KMS-11 (cell line): ENCODE results near the gene STXBP6.

Source experiments
- H2AFZ ChIP-seq: fragments of 200-600 bp; sonication (generic); 2 replicates; pipeline ENCODE4 v1.6.1; 2016; ENCODE audit warnings: antibody characterized with exemption, mixed run types, low read depth
- H3K27ac ChIP-seq: fragments of 200-600 bp; sonication (generic); 2 replicates; pipeline ENCODE4 v1.6.1; 2016; ENCODE audit warnings: mild to moderate bottlenecking, mixed run types
- H3K27me3 ChIP-seq: fragments of 200-600 bp; sonication (generic); 2 replicates; pipeline ENCODE4 v1.6.1; 2017; ENCODE audit warnings: mild to moderate bottlenecking, low read depth, mixed run types, moderate library complexity; ENCODE audit not compliant: insufficient read depth
- H3K36me3 ChIP-seq: fragments of 200-600 bp; sonication (generic); 2 replicates; pipeline ENCODE4 v1.6.1; 2017; ENCODE audit warnings: mild to moderate bottlenecking, mixed run types; ENCODE audit not compliant: insufficient read depth
- H3K4me1 ChIP-seq: fragments of 200-600 bp; sonication (generic); 2 replicates; pipeline ENCODE4 v1.6.1; 2016; ENCODE audit warnings: mild to moderate bottlenecking, low read depth, mixed run types; ENCODE audit not compliant: poor library complexity, severe bottlenecking
- H3K4me2 ChIP-seq: fragments of 200-600 bp; sonication (generic); 2 replicates; pipeline ENCODE4 v1.7.0; 2016; ENCODE audit warnings: mild to moderate bottlenecking, mixed run types
- H3K4me3 ChIP-seq: fragments of 200-600 bp; sonication (generic); IDR thresholded peaks from 2 replicates; pipeline ENCODE4 v1.6.1; 2017; ENCODE audit warnings: low read depth, low read length, mixed read lengths; ENCODE audit not compliant: insufficient read depth
- H3K79me2 ChIP-seq: fragments of 200-600 bp; sonication (generic); 2 replicates; pipeline ENCODE4 v1.6.1; 2016; ENCODE audit warnings: low read depth, mixed run types; ENCODE audit not compliant: insufficient read depth
- H3K9ac ChIP-seq: fragments of 200-600 bp; sonication (generic); 2 replicates; pipeline ENCODE4 v1.6.1; 2016; ENCODE audit warnings: mild to moderate bottlenecking, mixed run types
- H4K20me1 ChIP-seq: fragments of 200-600 bp; sonication (generic); 2 replicates; pipeline ENCODE4 v1.6.1; 2016; ENCODE audit warnings: mild to moderate bottlenecking, mixed run types; ENCODE audit not compliant: insufficient read depth
- TF ChIP-seq, protein P1 (sequence below): fragments of 200-600 bp; sonication (generic); conservative IDR thresholded peaks from 2 replicates; pipeline ENCODE4 v1.6.1; 2017; ENCODE audit warnings: low read depth, mild to moderate bottlenecking, antibody characterized with exemption, low read length, moderate library complexity, mixed read lengths

Gene STXBP6

GRCh38 chr14:24873551-24873950 lies 176.4 kb downstream of the STXBP6 start:
- H4K20me1 ChIP-seq: no peaks in the 10 kb centered on the region
- TF ChIP-seq, protein P1, sequence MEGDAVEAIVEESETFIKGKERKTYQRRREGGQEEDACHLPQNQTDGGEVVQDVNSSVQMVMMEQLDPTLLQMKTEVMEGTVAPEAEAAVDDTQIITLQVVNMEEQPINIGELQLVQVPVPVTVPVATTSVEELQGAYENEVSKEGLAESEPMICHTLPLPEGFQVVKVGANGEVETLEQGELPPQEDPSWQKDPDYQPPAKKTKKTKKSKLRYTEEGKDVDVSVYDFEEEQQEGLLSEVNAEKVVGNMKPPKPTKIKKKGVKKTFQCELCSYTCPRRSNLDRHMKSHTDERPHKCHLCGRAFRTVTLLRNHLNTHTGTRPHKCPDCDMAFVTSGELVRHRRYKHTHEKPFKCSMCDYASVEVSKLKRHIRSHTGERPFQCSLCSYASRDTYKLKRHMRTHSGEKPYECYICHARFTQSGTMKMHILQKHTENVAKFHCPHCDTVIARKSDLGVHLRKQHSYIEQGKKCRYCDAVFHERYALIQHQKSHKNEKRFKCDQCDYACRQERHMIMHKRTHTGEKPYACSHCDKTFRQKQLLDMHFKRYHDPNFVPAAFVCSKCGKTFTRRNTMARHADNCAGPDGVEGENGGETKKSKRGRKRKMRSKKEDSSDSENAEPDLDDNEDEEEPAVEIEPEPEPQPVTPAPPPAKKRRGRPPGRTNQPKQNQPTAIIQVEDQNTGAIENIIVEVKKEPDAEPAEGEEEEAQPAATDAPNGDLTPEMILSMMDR: no peak
- H3K27me3 ChIP-seq: no peaks in the 10 kb centered on the region
- no peak overlapping the region for H2AFZ ChIP-seq
- no peaks in the 10 kb centered on the region for H3K4me1 ChIP-seq
- no peak overlapping the region for H3K4me2 ChIP-seq
- no peaks in the 10 kb centered on the region for H3K79me2 ChIP-seq
- H3K36me3 ChIP-seq: no peaks in the 10 kb centered on the region
- H3K27ac ChIP-seq: no peak overlapping the region
- no peak overlapping the region for H3K9ac ChIP-seq
- H3K4me3 ChIP-seq: no peak overlapping the region

DNA sequence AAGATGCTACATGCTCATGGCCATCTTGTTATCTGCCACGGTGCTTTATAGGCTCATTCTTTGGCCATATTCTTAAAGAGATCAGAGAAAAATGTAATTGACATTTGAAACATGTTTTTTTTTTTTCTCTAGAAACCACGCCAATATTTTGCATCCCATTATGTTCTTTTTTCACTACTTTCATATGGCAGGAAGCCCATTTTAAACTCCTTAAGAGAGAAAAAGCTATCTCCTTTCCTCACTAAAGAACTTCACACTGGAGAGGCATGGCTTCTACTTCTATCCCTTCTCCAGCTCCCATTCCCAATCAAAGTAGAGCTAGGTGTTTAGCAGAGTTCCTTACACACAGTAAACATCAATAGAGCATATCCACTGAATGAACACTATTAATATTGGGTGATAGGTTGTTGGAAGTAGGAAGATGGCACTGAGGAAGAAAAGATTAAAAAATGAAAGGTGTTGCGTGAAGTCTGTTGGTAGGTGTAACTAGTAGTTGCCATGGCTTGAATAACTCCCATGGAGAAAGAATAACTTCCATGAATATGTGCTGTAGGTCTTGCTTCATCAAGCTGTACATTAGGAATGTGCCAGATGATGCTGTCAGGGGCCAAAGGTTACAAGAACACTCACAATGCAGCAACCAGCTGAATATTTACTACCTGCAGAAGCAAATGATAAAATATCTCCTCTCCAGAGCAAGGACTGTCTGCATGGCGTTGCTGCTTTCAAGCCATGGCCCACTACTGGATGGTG lies 178.8 kb downstream of the STXBP6 start:
- Histone ChIP-seq H3K36me3 (no peaks in the 10 kb centered on the region), H3K4me2 (no peak overlapping the region), H4K20me1 (no peaks in the 10 kb centered on the region), H3K79me2 (no peaks in the 10 kb centered on the region), H3K27ac (no peak overlapping the region), H3K9ac (no peak overlapping the region), H3K4me3 (no peak overlapping the region), H2AFZ (no peak overlapping the region), H3K4me1 (no peaks in the 10 kb centered on the region), H3K27me3 (no peaks in the 10 kb centered on the region)
- TF ChIP-seq, protein P1: no peak

DNA sequence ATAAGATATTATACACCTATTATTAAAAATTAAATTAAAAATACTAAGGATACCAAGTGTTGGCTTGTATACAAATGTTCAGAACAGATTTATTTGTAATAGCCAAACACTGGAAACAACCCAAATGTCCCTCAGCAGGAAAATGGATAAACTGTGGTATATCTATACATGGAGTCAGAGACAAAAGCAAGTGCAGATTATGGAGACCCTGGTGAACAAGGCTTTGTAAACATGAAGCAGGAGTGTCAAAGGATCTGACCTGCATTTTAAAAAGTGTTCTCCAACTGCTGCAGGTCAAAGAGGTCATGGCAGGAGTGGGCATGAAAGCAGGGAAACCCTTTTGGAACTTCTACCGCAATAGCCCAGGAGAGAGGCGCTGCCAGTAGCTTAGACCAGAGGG lies 181.6 kb downstream of the STXBP6 start:
- Histone ChIP-seq H3K79me2 (no peaks in the 10 kb centered on the region), H4K20me1 (no peaks in the 10 kb centered on the region), H3K9ac (no peak overlapping the region)

DNA sequence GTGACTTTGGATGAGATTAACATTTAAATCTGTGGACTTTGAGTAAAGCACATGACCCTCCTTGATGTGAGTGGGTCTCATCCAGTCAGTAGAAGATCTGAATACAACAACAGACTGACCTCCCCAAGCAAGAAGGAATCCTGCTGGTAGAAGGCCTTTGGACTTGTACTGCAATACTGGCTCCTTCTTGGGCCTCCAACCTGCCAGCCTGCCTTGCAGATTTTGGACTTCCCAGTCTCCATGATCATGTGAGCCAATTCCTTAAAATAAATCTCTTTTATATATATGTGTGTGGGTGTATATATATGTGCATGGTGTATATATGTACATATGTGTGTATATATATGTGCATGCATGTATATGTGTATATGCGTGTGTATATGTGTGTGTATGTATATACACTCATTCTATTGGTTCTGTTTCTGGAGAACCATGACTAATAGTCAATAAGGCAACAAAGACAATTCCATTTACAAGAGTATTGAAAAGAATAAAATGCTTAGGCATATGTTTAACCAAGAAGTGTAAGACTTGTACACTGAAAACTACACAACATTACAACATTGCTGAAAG lies 183.8 kb downstream of the STXBP6 start:
- TF ChIP-seq, protein P1: no peak
- Histone ChIP-seq H3K9ac (no peak overlapping the region), H3K4me2 (no peak overlapping the region), H3K27ac (no peak overlapping the region), H3K27me3 (no peaks in the 10 kb centered on the region), H4K20me1 (no peaks in the 10 kb centered on the region), H2AFZ (no peak overlapping the region), H3K36me3 (no peaks in the 10 kb centered on the region), H3K4me1 (no peaks in the 10 kb centered on the region), H3K79me2 (no peaks in the 10 kb centered on the region), H3K4me3 (no peak overlapping the region)

More for the DNA sequence above, 181.6 kb downstream of the STXBP6 start:
- H3K4me3 ChIP-seq: no peak overlapping the region
- H3K4me1 ChIP-seq: no peaks in the 10 kb centered on the region
- TF ChIP-seq, protein P1: no peak
- no peak overlapping the region for H2AFZ ChIP-seq
- H3K36me3 ChIP-seq: no peaks in the 10 kb centered on the region
- H3K27me3 ChIP-seq: no peaks in the 10 kb centered on the region
- no peak overlapping the region for H3K27ac ChIP-seq
- no peak overlapping the region for H3K4me2 ChIP-seq
